ENCODE results near the gene JAKMIP2. TPM values are rescaled to one million over a fixed set of nuclear protein-coding genes. Genes with fewer than 3 reads are reported as not detected.
"Not testable (repeated sequence)": the region's sequence is repeated elsewhere in the genome, so short reads cannot be mapped to it uniquely, and the experiment has no call there.

Gene JAKMIP2
- total RNA-seq, 6 experiments from 2014 or later: 0.07 to 0.56 (median 0.31) TPM

DNA sequence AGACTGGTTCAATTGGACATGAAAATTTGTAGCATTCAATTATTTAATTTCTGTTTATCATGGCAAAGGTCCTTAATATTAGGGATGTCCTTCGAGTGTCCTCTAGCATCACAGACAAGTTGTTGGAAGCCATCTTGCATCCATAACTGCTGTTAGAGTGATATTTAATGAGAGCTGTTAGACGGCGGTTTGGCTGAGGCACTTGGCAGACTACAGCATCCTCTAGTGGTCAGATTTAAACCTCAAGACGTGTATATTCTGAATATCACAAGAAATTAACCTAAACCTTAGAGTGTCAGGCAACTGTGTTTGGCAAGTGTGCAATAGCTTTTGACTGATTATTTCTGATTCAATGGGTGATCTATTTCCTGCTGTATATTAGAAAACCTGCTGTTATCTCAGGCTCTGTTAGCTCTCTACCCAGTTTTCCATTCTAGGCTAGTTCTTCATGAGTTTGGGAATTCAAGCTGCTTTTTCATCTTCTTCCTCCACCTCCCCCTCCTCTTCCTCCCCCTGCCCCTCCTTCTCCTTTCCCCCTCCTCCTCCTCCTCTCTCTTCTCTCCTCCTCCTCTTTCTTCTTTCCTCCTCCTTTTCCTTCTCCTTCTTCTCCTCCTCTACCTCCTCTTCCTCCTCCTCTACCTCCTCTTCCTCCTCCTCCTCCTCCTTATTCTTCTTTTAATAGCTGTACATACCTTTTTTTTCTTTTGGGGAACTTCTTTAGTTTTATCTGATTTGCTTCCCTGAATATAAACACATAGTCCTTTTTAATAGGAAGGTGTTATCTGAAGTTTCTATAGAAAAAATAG, 40.4 kb upstream of the JAKMIP2 start:
- H3K27ac ChIP-seq: no peak overlapping the region

DNA sequence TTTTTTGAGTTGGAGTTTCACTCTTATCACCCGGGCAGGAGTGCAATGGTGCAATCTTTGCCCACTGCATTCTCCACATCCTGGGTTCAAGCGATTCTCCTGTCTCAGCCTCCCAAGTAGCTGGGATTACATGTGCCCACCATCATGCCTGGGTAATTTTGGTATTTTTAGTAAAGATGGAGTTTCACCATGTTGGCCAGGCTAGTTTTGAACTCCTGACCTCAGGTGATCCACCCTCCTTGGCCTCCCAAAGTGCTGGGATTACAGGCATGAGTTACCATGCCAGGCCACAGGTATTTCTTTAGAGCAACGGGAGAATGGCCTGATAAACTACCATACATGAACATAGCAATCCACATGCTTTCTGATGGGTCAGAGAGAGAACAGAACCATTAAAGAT, 39.7 kb upstream of the JAKMIP2 start:
- H3K4me1 ChIP-seq: peaks cover 0 to 13% (median 4%) of the 10 kb centered on the region in 4 donors
- ATAC-seq, H3K9me3 ChIP-seq, H3K4me3 ChIP-seq, H3K27me3 ChIP-seq, DNase-seq, H3K36me3 ChIP-seq, H3K27ac ChIP-seq: not testable (repeated sequence)
- WGBS (ENCODE audit: insufficient coverage, low coverage, low lambda C conversion rate, missing lambda C conversion rate): 100% methylated on average over 1 of the region's 3 CpGs
- intact Hi-C loops (cut with DNase I): loop anchor here in 1 of 2 donors (5.0 kb wide), 1 partner anchor 190 kb away; no protein-coding TSS in a partner anchor

More for the DNA sequence above, 40.4 kb upstream of the JAKMIP2 start:
- no peak overlapping the region for H3K4me3 ChIP-seq
- H3K9me3 ChIP-seq: no peaks in the 10 kb centered on the region
- H3K36me3 ChIP-seq: no peaks in the 10 kb centered on the region
- no peaks in the 10 kb centered on the region for H3K27me3 ChIP-seq
- peak; percentile 81 to 91 (median 84) for ATAC-seq
- 5% methylated on average over 4 of the region's 4 CpGs for WGBS (ENCODE audit: insufficient coverage, low coverage, low lambda C conversion rate, missing lambda C conversion rate)
- no peak for TF ChIP-seq POLR2A (IDR thresholded peaks at IDR 0.05)
- TF ChIP-seq, protein P1, sequence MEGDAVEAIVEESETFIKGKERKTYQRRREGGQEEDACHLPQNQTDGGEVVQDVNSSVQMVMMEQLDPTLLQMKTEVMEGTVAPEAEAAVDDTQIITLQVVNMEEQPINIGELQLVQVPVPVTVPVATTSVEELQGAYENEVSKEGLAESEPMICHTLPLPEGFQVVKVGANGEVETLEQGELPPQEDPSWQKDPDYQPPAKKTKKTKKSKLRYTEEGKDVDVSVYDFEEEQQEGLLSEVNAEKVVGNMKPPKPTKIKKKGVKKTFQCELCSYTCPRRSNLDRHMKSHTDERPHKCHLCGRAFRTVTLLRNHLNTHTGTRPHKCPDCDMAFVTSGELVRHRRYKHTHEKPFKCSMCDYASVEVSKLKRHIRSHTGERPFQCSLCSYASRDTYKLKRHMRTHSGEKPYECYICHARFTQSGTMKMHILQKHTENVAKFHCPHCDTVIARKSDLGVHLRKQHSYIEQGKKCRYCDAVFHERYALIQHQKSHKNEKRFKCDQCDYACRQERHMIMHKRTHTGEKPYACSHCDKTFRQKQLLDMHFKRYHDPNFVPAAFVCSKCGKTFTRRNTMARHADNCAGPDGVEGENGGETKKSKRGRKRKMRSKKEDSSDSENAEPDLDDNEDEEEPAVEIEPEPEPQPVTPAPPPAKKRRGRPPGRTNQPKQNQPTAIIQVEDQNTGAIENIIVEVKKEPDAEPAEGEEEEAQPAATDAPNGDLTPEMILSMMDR (IDR thresholded peaks at IDR 0.05): peak; percentile 81 to 98 (median 84)
- peak in 2 of 3 donors; percentile 20 to 51 for DNase-seq
- intact Hi-C loops (cut with DNase I): loop anchor here in 1 of 2 donors (5.0 kb wide), 1 partner anchor 191 kb away; no protein-coding TSS in a partner anchor
- peaks cover 0 to 14% (median 6%) of the 10 kb centered on the region in 4 donors for H3K4me1 ChIP-seq

DNA sequence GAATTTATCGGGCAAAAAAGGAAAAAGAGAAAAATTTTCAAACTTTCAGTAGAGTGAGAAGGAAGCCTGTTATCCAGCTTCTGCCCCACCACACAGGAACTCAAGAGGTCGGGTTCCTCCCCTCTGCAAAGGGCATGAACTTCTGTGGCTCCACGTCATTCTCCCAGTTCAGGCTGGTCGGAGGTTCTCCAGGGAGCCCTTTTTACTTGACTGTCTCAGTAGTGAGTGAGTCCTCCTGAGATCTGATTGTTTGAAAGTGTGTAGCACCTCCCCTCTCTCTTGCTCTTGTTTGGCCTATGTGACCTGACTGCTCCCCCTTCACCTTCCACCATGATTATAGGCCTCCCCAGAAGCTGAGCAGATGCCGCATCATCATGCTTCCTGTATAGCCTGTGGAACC, 39.2 kb upstream of the JAKMIP2 start:
- DNase-seq (no peak), ATAC-seq (peak; percentile 22 to 58 (median 49))
- no peak overlapping the region for H3K4me3 ChIP-seq
- no peak for TF ChIP-seq POLR2A (IDR thresholded peaks at IDR 0.05)
- TF ChIP-seq, protein P1 (IDR thresholded peaks at IDR 0.05): no peak
- no peaks in the 10 kb centered on the region for H3K27me3 ChIP-seq
- H3K27ac ChIP-seq: no peak overlapping the region
- peaks cover 0 to 8% (median 2%) of the 10 kb centered on the region in 4 donors for H3K4me1 ChIP-seq
- no peaks in the 10 kb centered on the region for H3K9me3 ChIP-seq
- intact Hi-C loops (cut with DNase I): loop anchor here in 1 of 2 donors (5.0 kb wide), 1 partner anchor 189 kb away; no protein-coding TSS in a partner anchor
- no peaks in the 10 kb centered on the region for H3K36me3 ChIP-seq
- 88% methylated on average over 5 of the region's 5 CpGs for WGBS (ENCODE audit: insufficient coverage, low coverage, low lambda C conversion rate, missing lambda C conversion rate)

DNA sequence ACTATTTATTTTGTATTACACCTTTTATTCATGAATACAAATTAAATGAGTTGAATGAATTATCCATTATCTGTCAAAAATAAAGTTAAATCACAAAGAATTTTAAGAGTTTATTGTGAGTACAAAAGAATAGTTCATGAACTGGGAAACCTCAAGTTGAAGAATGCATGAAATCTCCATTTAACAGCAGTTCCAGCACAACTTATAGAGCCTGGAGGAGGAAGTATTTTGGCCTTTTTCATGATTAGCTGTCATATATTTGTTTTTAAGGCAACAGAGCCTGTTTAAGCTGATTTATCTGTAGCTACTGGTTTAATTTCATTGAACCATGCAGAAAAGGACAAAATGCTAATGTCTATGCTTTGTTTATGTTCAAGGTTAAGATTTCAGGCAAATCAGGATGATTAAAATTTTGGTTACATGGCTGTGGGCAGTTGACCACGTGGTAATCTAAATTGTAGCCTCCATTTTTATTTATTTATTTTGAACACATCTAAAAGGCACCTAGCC, 36.8 kb upstream of the JAKMIP2 start:
- 27% methylated on average over 1 of the region's 1 CpG for WGBS (ENCODE audit: insufficient coverage, low coverage, low lambda C conversion rate, missing lambda C conversion rate)
- no peak for DNase-seq
- intact Hi-C loops (cut with DNase I): no loop called here

More for the DNA sequence above, 36.8 kb upstream of the JAKMIP2 start:
- no peak overlapping the region for H3K27ac ChIP-seq
- H3K27me3 ChIP-seq: no peaks in the 10 kb centered on the region
- TF ChIP-seq POLR2A (IDR thresholded peaks at IDR 0.05): no peak
- TF ChIP-seq, protein P1 (IDR thresholded peaks at IDR 0.05): no peak
- no peak overlapping the region for H3K4me3 ChIP-seq
- ATAC-seq: no peak
- H3K36me3 ChIP-seq: no peaks in the 10 kb centered on the region
- H3K4me1 ChIP-seq: no peaks in the 10 kb centered on the region
- no peaks in the 10 kb centered on the region for H3K9me3 ChIP-seq
